Measurements from ENCODE around the gene SLC1A1.

SLC1A1 gene

GRCh38 chr9:4490705-4491625 is 697 bp downstream of the SLC1A1 start:
- Histone ChIP-seq H3K27ac (no peak overlapping the region), H3K27me3 (ENCODE audit: insufficient read depth, low read depth, severe bottlenecking) (peaks cover 14% of the 10 kb centered on the region), H3K9me3 (ENCODE audit: severe bottlenecking) (no peaks in the 10 kb centered on the region), H3K36me3 (no peaks in the 10 kb centered on the region), H3K4me3 (ENCODE audit: low read depth, low read length) (peak overlapping the region; percentile 51)
- TF ChIP-seq CTCF (IDR thresholded peaks at IDR 0.05; ENCODE audit: low read depth, low read length) = no peak
- peak; percentile 14 for DNase-seq

GRCh38 chr9:4491626-4491975 is 1.3 kb downstream of the SLC1A1 start:
- peak overlapping the region; percentile 51 for H3K4me3 ChIP-seq (ENCODE audit: low read depth, low read length)

GRCh38 chr9:4494332-4494731 is 4.1 kb downstream of the SLC1A1 start:
- TF ChIP-seq CTCF (IDR thresholded peaks at IDR 0.05; ENCODE audit: low read depth, low read length) = no peak
- H3K27ac ChIP-seq = no peak overlapping the region
- no peaks in the 10 kb centered on the region for H3K9me3 ChIP-seq (ENCODE audit: severe bottlenecking)
- DNase-seq = no peak
- no peak overlapping the region for H3K4me3 ChIP-seq (ENCODE audit: low read depth, low read length)
- peaks cover 10% of the 10 kb centered on the region for H3K27me3 ChIP-seq (ENCODE audit: insufficient read depth, low read depth, severe bottlenecking)
- H3K36me3 ChIP-seq = no peaks in the 10 kb centered on the region

More at GRCh38 chr9:4491626-4491975, 1.3 kb downstream of the SLC1A1 start:
- DNase-seq = no peak
- TF ChIP-seq CTCF (IDR thresholded peaks at IDR 0.05; ENCODE audit: low read depth, low read length) = no peak
- Histone ChIP-seq H3K9me3 (ENCODE audit: severe bottlenecking) (no peaks in the 10 kb centered on the region), H3K36me3 (no peaks in the 10 kb centered on the region), H3K27ac (no peak overlapping the region), H3K27me3 (ENCODE audit: insufficient read depth, low read depth, severe bottlenecking) (peaks cover 14% of the 10 kb centered on the region)

- no peak for DNase-seq
- Histone ChIP-seq H3K27ac (no peak overlapping the region), H3K36me3 (no peaks in the 10 kb centered on the region), H3K9me3 (ENCODE audit: severe bottlenecking) (no peaks in the 10 kb centered on the region), H3K4me3 (ENCODE audit: low read depth, low read length) (no peak overlapping the region), H3K27me3 (ENCODE audit: insufficient read depth, low read depth, severe bottlenecking) (peaks cover 8% of the 10 kb centered on the region)
- TF ChIP-seq CTCF (IDR thresholded peaks at IDR 0.05; ENCODE audit: low read depth, low read length) = no peak
These were observed 4.5 kb downstream of the SLC1A1 start for GRCh38 chr9:4494806-4495205.

GRCh38 chr9:4495537-4495936 is 5.3 kb downstream of the SLC1A1 start:
- Histone ChIP-seq H3K9me3 (ENCODE audit: severe bottlenecking) (no peaks in the 10 kb centered on the region), H3K36me3 (no peaks in the 10 kb centered on the region), H3K27ac (no peak overlapping the region), H3K27me3 (ENCODE audit: insufficient read depth, low read depth, severe bottlenecking) (peaks cover 8% of the 10 kb centered on the region), H3K4me3 (ENCODE audit: low read depth, low read length) (no peak overlapping the region)
- DNase-seq = no peak
- TF ChIP-seq CTCF (IDR thresholded peaks at IDR 0.05; ENCODE audit: low read depth, low read length) = no peak
